Lower leg skin (tissue), 3 donors: Measurements from ENCODE around the gene MINDY4B.

Source experiments
- CTCF ChIP-seq, 3 donors: fragments of 450-650 bp; IDR thresholded peaks; one replicate each; pipeline ENCODE4 v1.5.1; 2016; ENCODE audit warnings: antibody characterized with exemption in 3 of 3, mild to moderate bottlenecking in 3 of 3, moderate library complexity in 2 of 3
- POLR2A ChIP-seq, 2 donors: fragments of 450-650 bp; IDR thresholded peaks; one replicate each; pipeline ENCODE4 v1.6.1; 2016 to 2017; ENCODE audit warnings: antibody characterized with exemption in 2 of 2, mild to moderate bottlenecking in 1 of 2, moderate library complexity in 1 of 2

- TF ChIP-seq CTCF (IDR thresholded peaks at IDR 0.05) (no peak), POLR2A (IDR thresholded peaks at IDR 0.05) (no peak)
Measured at GRCh38 chr3:150945226-150946032, 40.2 kb upstream of the MINDY4B start.
